OCI-LY3 (cell line): ENCODE data around the gene MYL5.

Experiments
- EZH2phosphoT487 ChIP-seq: fragments of 200-600 bp; shearing (Covaris generic); IDR thresholded peaks from 2 replicates; pipeline ENCODE4 v1.6.1; 2018; ENCODE audit warnings: antibody characterized with exemption, mixed run types, low read depth
- TF ChIP-seq, protein P1 (sequence below): fragments of 200-600, 300-600 bp; sonication (generic); IDR thresholded peaks from 2 replicates; pipeline ENCODE4 v1.5.1; 2014; ENCODE audit warnings: antibody characterized with exemption, low read length, low read depth

DNA sequence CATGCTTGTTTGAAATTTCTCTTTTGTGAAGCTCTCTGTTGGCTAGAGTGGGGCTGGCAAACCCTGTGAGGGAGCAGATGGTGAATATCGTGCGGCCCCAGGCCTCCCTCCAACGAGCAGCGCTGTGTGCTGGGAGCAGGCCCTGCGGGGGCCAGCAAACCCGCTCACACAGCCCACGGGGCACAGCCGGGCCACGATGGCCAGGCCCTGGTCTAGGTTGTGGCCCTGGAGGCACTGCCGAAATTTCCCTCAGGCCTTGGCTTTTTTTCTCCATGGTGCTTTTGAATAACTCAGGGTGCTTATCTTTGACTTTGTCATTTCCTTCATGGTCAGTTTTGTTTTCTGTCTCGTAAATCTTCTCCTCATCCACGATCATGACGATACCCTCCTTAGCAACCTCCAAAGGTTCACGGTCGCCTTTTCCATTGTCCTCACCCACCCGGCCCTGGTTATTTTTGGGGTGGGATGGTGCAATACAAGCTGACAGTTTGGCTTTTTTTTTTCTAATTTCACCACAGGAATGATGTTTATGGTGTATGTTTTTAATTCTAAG lies 52.0 kb downstream of the MYL5 start:
- TF ChIP-seq, protein P1, sequence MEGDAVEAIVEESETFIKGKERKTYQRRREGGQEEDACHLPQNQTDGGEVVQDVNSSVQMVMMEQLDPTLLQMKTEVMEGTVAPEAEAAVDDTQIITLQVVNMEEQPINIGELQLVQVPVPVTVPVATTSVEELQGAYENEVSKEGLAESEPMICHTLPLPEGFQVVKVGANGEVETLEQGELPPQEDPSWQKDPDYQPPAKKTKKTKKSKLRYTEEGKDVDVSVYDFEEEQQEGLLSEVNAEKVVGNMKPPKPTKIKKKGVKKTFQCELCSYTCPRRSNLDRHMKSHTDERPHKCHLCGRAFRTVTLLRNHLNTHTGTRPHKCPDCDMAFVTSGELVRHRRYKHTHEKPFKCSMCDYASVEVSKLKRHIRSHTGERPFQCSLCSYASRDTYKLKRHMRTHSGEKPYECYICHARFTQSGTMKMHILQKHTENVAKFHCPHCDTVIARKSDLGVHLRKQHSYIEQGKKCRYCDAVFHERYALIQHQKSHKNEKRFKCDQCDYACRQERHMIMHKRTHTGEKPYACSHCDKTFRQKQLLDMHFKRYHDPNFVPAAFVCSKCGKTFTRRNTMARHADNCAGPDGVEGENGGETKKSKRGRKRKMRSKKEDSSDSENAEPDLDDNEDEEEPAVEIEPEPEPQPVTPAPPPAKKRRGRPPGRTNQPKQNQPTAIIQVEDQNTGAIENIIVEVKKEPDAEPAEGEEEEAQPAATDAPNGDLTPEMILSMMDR: no peak
- TF ChIP-seq EZH2phosphoT487: no peak
